ENCODE results near the gene SLC25A47. TPM values are rescaled to one million over a fixed set of nuclear protein-coding genes. Genes with fewer than 3 reads are reported as not detected.

SLC25A47 gene
- total RNA-seq, 1 experiment from 2014 or later = not detected

GRCh38 chr14:100372357-100373048 lies 49.4 kb downstream of the SLC25A47 start:
- no peak overlapping the region for H3K4me3 ChIP-seq
- H3K36me3 ChIP-seq = peaks cover 23% of the 10 kb centered on the region
- no peaks in the 10 kb centered on the region for H3K9me3 ChIP-seq
- no peak for DNase-seq
- no peaks in the 10 kb centered on the region for H3K27me3 ChIP-seq

GRCh38 chr14:100374270-100374669 lies 51.1 kb downstream of the SLC25A47 start:
- peaks cover 10% of the 10 kb centered on the region for H3K36me3 ChIP-seq
- no peak for DNase-seq
- H3K27me3 ChIP-seq = no peaks in the 10 kb centered on the region
- no peaks in the 10 kb centered on the region for H3K9me3 ChIP-seq
- peak overlapping the region; percentile 87 for H3K4me3 ChIP-seq

GRCh38 chr14:100374876-100375265 lies 51.7 kb downstream of the SLC25A47 start:
- DNase-seq = no peak
- Histone ChIP-seq H3K27me3 (no peaks in the 10 kb centered on the region), H3K9me3 (no peaks in the 10 kb centered on the region), H3K4me3 (peak overlapping the region; percentile 87), H3K36me3 (peaks cover 10% of the 10 kb centered on the region)

GRCh38 chr14:100375266-100375962 lies 52.3 kb downstream of the SLC25A47 start:
- peak; percentile 89 for DNase-seq
- Histone ChIP-seq H3K27me3 (no peaks in the 10 kb centered on the region), H3K9me3 (no peaks in the 10 kb centered on the region), H3K4me3 (peak overlapping the region; percentile 87), H3K36me3 (peaks cover 10% of the 10 kb centered on the region)

- peak; percentile 92 for DNase-seq
- Histone ChIP-seq H3K27me3 (no peaks in the 10 kb centered on the region), H3K36me3 (peaks cover 10% of the 10 kb centered on the region), H3K4me3 (peak within 1 kb of the TSS; percentile 87), H3K9me3 (no peaks in the 10 kb centered on the region)
Observed at GRCh38 chr14:100375963-100376735, 53.0 kb downstream of the SLC25A47 start, which contains the start of gene WDR25. WDR25 (plus strand) TSS chr14:100376485.

- DNase-seq = peak; percentile 50
- peak overlapping the region; percentile 87 for H3K4me3 ChIP-seq
- H3K36me3 ChIP-seq = peaks cover 10% of the 10 kb centered on the region
- no peaks in the 10 kb centered on the region for H3K27me3 ChIP-seq
- H3K9me3 ChIP-seq = no peaks in the 10 kb centered on the region
Observed at GRCh38 chr14:100376751-100377171, 53.6 kb downstream of the SLC25A47 start.

Other genes with a start within 250 kb of the SLC25A47 start
- not detected in 2 replicates for gene DEGS2, start 163.7 kb upstream of the SLC25A47 start, total RNA-seq (2014; rRNA removed; shearing (Covaris generic); ENCODE audit: low replicate concordance)
- 34.1 and 45.4 TPM in 2 replicates for gene YY1, start 84.2 kb upstream of the SLC25A47 start, total RNA-seq (2014; rRNA removed; shearing (Covaris generic); ENCODE audit: low replicate concordance)
- 8.0 and 9.6 TPM in 2 replicates for gene SLC25A29, start 16.9 kb upstream of the SLC25A47 start, total RNA-seq (2014; rRNA removed; shearing (Covaris generic); ENCODE audit: low replicate concordance)
- gene WDR25, start 53.1 kb downstream of the SLC25A47 start, total RNA-seq (2014; rRNA removed; shearing (Covaris generic); ENCODE audit: low replicate concordance) = 20.7 and 40.0 TPM in 2 replicates

Measured in MG63 (cell line).